Mesendoderm (in vitro differentiated cells): Measurements from ENCODE around the gene ROR1.
A peak's percentile ranks its signal among the peaks of the same experiment; 100 is the strongest.

Source experiments
- DNase-seq: peaks from one replicate; pipeline ENCODE4 v3.0.0; 2013
- H2AK5ac ChIP-seq: 2 replicates; pipeline ENCODE4 v1.6.1; 2013; ENCODE audit warnings: low read length, inconsistent platforms
- H2BK120ac ChIP-seq: 2 replicates; pipeline ENCODE4 v1.6.1; 2013; ENCODE audit warnings: low read depth, mild to moderate bottlenecking, low read length, moderate library complexity, mixed read lengths
- H2BK15ac ChIP-seq: replicated peaks from 2 replicates; pipeline ENCODE4 v1.6.1; 2013; ENCODE audit warnings: low read depth, mild to moderate bottlenecking, moderate library complexity
- H2BK5ac ChIP-seq: 2 replicates; pipeline ENCODE4 v1.6.1; 2013; ENCODE audit warnings: low read length, inconsistent platforms
- H3K18ac ChIP-seq: 2 replicates; pipeline ENCODE4 v1.6.1; 2013; ENCODE audit warnings: mild to moderate bottlenecking, low read length, mixed read lengths
- H3K23ac ChIP-seq: one replicate; pipeline ENCODE4 v1.6.1; 2013; ENCODE audit warnings: low read length
- H3K27ac ChIP-seq: 2 replicates; pipeline ENCODE4 v1.5.1; 2013; ENCODE audit warnings: low read depth, mild to moderate bottlenecking, inconsistent platforms, low read length, moderate library complexity
- H3K27me3 ChIP-seq: 2 replicates; pipeline ENCODE4 v1.6.1; 2013; ENCODE audit warnings: low read length, control low read depth, mild to moderate bottlenecking, inconsistent platforms; ENCODE audit not compliant: insufficient read depth, poor library complexity
- H3K36me3 ChIP-seq: 2 replicates; pipeline ENCODE4 v1.6.1; 2013; ENCODE audit warnings: low read length, inconsistent platforms; ENCODE audit not compliant: control insufficient read depth, insufficient read depth
- H3K4ac ChIP-seq: one replicate; pipeline ENCODE4 v1.6.1; 2013; ENCODE audit warnings: low read depth, mild to moderate bottlenecking, low read length, moderate library complexity
- H3K4me1 ChIP-seq: 2 replicates; pipeline ENCODE4 v1.6.1; 2013; ENCODE audit warnings: low read depth, low read length, inconsistent platforms; ENCODE audit not compliant: control insufficient read depth
- H3K4me2 ChIP-seq: 2 replicates; pipeline ENCODE4 v1.6.1; 2013; ENCODE audit warnings: low read length
- H3K4me3 ChIP-seq: 2 replicates; pipeline ENCODE4 v1.5.1; 2013; ENCODE audit warnings: mild to moderate bottlenecking, low read length
- H3K56ac ChIP-seq: one replicate; pipeline ENCODE4 v1.6.1; 2013; ENCODE audit warnings: low read length
- H3K79me1 ChIP-seq: 2 replicates; pipeline ENCODE4 v1.6.1; 2013; ENCODE audit warnings: low read length, inconsistent platforms
- H3K79me2 ChIP-seq: 2 replicates; pipeline ENCODE4 v1.6.1; 2013; ENCODE audit warnings: mild to moderate bottlenecking, low read length; ENCODE audit not compliant: control insufficient read depth, insufficient read depth
- H3K9ac ChIP-seq: 2 replicates; pipeline ENCODE4 v1.6.1; 2013; ENCODE audit warnings: low read length, inconsistent platforms
- H4K5ac ChIP-seq: one replicate; pipeline ENCODE4 v1.6.1; 2013; ENCODE audit warnings: low read length
- H4K8ac ChIP-seq: one replicate; pipeline ENCODE4 v1.6.1; 2013; ENCODE audit warnings: low read depth, mild to moderate bottlenecking, control low read depth, low read length, moderate library complexity
- WGBS: extraction: QIAGEN DNeasy Blood & Tissue Kit; methylation state at CpG from one replicate; pipeline ENCODE4 v1.1.7; 2013; ENCODE audit warnings: low lambda C conversion rate, missing lambda C conversion rate; ENCODE audit not compliant: insufficient coverage; ENCODE audit errors: extremely low coverage; 5-methylcytosine and 5-hydroxymethylcytosine counted together

Gene ROR1

DNA sequence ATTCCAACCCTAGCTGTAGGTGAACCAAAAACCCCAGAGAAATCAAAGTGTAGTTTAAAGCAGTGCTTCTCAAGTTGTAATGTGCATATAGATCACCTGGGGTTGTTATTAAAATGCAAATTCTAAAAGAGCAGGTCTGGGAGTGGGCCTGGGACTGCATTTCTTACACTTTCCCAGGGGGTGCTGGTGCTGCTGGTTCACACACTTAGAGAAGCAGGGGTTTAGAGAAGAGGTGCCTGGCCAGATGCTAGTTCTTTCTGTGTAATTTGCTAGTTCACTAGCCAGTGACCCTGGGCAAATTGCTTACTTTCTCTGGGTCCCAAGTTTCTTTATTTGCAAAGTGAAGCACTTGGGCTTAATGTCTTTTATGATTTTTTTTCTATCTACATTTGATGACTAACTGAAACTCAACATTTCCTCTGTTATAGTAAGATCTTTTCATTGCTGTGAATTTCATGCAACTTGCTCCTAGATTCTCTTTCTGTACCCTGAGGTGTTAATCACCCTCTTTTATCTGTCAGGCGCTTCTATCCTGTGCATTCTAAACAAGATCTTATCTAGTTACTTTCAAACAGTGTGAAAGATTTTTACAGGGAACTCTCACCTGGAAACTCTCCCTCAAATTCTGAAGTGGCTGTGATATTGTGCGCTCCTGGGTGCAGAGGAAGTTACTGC is 287.8 kb downstream of the ROR1 start:
- no peak overlapping the region for H3K23ac ChIP-seq
- no peak overlapping the region for H4K5ac ChIP-seq
- peaks cover 13% of the 10 kb centered on the region for H3K4me1 ChIP-seq
- no peak overlapping the region for H3K18ac ChIP-seq
- DNase-seq: peak; percentile 82
- H3K4ac ChIP-seq: no peak overlapping the region
- WGBS: no CpG with 5 or more reads among the region's 2 CpGs
- H3K4me3 ChIP-seq: no peak overlapping the region
- no peaks in the 10 kb centered on the region for H3K36me3 ChIP-seq
- H3K27ac ChIP-seq: no peak overlapping the region
- no peak overlapping the region for H3K56ac ChIP-seq
- H3K79me1 ChIP-seq: no peaks in the 10 kb centered on the region
- no peak overlapping the region for H2BK15ac ChIP-seq
- H3K79me2 ChIP-seq: no peaks in the 10 kb centered on the region
- no peak overlapping the region for H3K4me2 ChIP-seq
- H3K27me3 ChIP-seq: no peaks in the 10 kb centered on the region
- H2BK120ac ChIP-seq: no peak overlapping the region
- H2BK5ac ChIP-seq: no peak overlapping the region
- H3K9ac ChIP-seq: no peak overlapping the region
- H4K8ac ChIP-seq: no peak overlapping the region
- no peak overlapping the region for H2AK5ac ChIP-seq

DNA sequence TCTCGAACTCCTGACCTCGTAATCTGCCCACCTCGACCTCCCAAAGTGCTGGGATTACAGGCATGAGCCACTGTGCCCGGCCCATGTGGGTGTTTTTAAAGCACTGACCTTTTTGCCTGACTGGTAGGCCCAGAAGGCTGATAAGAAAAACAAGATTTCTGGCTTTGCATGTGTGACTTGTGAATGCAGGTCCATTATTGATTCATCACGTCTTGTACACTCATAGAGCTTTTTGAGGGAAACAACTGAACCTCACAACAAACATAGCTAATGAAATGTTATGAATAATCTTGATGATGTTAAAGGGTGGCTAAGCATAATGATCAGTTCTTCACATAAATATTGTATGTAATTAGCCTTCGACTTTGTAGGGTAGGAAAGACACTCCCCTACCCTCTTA is 288.7 kb downstream of the ROR1 start:
- Histone ChIP-seq H3K27ac (no peak overlapping the region), H2BK120ac (no peak overlapping the region), H3K36me3 (no peaks in the 10 kb centered on the region), H3K4me2 (no peak overlapping the region), H3K4me3 (no peak overlapping the region), H3K4me1 (peaks cover 13% of the 10 kb centered on the region), H3K23ac (no peak overlapping the region), H2BK15ac (no peak overlapping the region), H4K5ac (no peak overlapping the region), H3K56ac (no peak overlapping the region), H2BK5ac (no peak overlapping the region), H3K18ac (no peak overlapping the region), H3K27me3 (no peaks in the 10 kb centered on the region), H3K79me2 (no peaks in the 10 kb centered on the region), H3K4ac (no peak overlapping the region), H2AK5ac (no peak overlapping the region), H3K79me1 (no peaks in the 10 kb centered on the region), H4K8ac (no peak overlapping the region), H3K9ac (no peak overlapping the region)
- no CpG with 5 or more reads among the region's 6 CpGs for whole genome bisulfite sequencing
- DNase-seq: no peak

DNA sequence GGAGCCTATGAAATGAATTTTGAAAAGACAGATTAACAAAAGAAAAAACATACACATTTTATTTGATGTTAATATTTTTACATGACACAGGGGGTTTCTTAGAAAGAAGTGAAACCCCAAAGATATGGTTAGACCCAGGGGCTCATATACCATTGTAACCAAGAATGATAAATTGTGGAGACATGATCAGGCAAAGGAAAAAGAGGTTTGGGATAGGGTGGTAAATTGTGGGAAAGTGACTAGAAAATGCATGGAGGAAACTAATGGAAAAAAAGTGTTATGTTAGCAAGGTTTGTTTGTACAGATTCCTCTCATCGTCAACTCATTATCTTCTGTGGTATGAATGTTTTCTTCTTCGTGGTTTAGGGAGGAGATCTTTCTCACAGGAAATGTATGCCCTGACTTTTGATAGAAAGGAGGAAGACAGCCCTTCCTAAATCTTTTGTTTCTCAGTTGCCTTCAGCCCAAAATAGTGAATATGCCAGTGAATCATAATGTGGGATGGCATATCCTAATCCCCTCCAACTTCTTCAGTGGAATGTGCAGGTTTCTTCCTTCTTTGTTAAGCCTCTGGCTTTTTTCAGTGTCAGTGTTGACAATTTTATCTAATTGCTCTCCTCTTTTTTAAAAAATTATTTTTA is 289.2 kb downstream of the ROR1 start:
- no peak overlapping the region for H3K4ac ChIP-seq
- H3K18ac ChIP-seq: no peak overlapping the region
- H3K9ac ChIP-seq: no peak overlapping the region
- peaks cover 13% of the 10 kb centered on the region for H3K4me1 ChIP-seq
- no peak overlapping the region for H3K4me3 ChIP-seq
- WGBS: no CpG with 5 or more reads among the region's 2 CpGs
- H4K8ac ChIP-seq: no peak overlapping the region
- H2AK5ac ChIP-seq: no peak overlapping the region
- no peaks in the 10 kb centered on the region for H3K79me1 ChIP-seq
- no peak overlapping the region for H3K27ac ChIP-seq
- H2BK120ac ChIP-seq: no peak overlapping the region
- no peak overlapping the region for H3K4me2 ChIP-seq
- no peak for DNase-seq
- no peaks in the 10 kb centered on the region for H3K36me3 ChIP-seq
- no peak overlapping the region for H4K5ac ChIP-seq
- H3K23ac ChIP-seq: no peak overlapping the region
- no peak overlapping the region for H3K56ac ChIP-seq
- no peak overlapping the region for H2BK5ac ChIP-seq
- H3K27me3 ChIP-seq: no peaks in the 10 kb centered on the region
- no peak overlapping the region for H2BK15ac ChIP-seq
- H3K79me2 ChIP-seq: no peaks in the 10 kb centered on the region

DNA sequence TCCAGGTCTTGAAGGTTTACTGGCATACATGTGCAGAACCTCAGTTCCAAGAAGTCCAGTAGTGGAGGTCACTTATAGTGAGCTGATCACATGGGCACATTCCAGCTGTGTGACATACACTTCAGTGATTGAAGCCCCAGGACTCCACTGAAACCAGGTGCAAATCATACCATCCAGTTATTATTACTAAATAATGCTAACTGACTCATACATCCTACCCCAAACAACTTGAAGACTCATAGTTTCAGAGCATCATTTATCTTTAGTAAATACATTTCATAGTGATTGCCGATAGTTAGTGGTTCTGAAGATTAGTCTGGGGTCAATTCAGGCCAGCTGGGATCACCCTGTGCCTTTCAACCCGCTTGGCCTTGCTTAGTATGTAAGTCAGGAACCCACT is 291.8 kb downstream of the ROR1 start:
- no peak overlapping the region for H3K4me3 ChIP-seq
- no peaks in the 10 kb centered on the region for H3K27me3 ChIP-seq
- no peak overlapping the region for H2BK5ac ChIP-seq
- no peak for DNase-seq
- H3K4me1 ChIP-seq: peaks cover 9% of the 10 kb centered on the region
- no peak overlapping the region for H2AK5ac ChIP-seq
- no peak overlapping the region for H3K9ac ChIP-seq
- H3K79me2 ChIP-seq: no peaks in the 10 kb centered on the region
- H2BK15ac ChIP-seq: no peak overlapping the region
- H3K56ac ChIP-seq: no peak overlapping the region
- H3K27ac ChIP-seq: no peak overlapping the region
- no peak overlapping the region for H3K23ac ChIP-seq
- no peaks in the 10 kb centered on the region for H3K79me1 ChIP-seq
- no peak overlapping the region for H2BK120ac ChIP-seq
- no peak overlapping the region for H4K5ac ChIP-seq
- H3K36me3 ChIP-seq: no peaks in the 10 kb centered on the region
- no peak overlapping the region for H4K8ac ChIP-seq
- WGBS: no CpG with 5 or more reads among the region's 2 CpGs
- no peak overlapping the region for H3K18ac ChIP-seq
- no peak overlapping the region for H3K4ac ChIP-seq
- H3K4me2 ChIP-seq: no peak overlapping the region

DNA sequence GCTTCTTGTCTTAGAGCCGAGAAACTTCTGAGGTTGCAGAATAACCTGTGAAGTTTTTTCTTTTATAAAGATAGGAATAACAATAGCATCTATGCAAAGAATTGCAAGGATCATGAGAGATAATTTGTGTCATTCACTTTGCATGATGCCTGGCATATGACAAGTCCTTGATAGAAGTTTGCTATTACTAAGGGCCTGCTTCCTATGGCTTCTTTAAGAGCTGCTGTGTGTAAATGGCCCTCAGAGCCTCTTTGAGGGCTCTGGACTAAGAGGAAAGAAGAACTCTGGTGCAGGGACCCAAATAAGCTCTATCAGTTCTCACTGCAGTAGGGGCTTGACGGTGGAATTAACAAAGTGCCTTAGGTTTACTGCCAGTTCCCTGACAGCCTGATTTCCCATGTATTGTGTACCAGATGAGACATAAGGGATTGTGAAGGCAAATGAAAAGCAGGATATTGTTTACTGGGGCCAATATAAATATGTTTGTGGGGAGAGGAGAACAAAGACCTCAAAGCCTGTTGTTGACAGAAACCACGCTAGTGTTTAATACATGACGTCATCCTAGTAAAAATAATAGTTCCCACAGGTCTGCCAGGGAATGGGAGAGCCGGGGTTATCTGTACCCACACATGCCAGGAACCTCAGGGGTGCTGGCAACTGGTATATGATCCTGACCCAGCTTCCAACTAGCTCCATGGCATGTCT is 298.4 kb downstream of the ROR1 start:
- Histone ChIP-seq H3K27ac (no peak overlapping the region), H3K18ac (no peak overlapping the region), H2AK5ac (no peak overlapping the region), H3K23ac (no peak overlapping the region), H3K27me3 (no peaks in the 10 kb centered on the region), H2BK15ac (no peak overlapping the region), H3K56ac (no peak overlapping the region), H4K8ac (no peak overlapping the region), H3K4ac (no peak overlapping the region), H3K4me1 (peaks cover 3% of the 10 kb centered on the region), H2BK120ac (no peak overlapping the region), H3K79me1 (no peaks in the 10 kb centered on the region), H2BK5ac (no peak overlapping the region), H3K4me2 (no peak overlapping the region), H4K5ac (no peak overlapping the region), H3K9ac (no peak overlapping the region), H3K4me3 (no peak overlapping the region), H3K36me3 (no peaks in the 10 kb centered on the region), H3K79me2 (no peaks in the 10 kb centered on the region)
- no peak for DNase-seq
- no CpG with 5 or more reads among the region's 5 CpGs for WGBS
